H9 (cell line): Measurements from ENCODE around the gene AANAT. TPM values are rescaled to one million over a fixed set of nuclear protein-coding genes. Genes with fewer than 3 reads are reported as not detected.

Experiments used
- DNase-seq: peaks from one replicate; pipeline ENCODE4 v3.0.0-alpha.2; 2017
- H2AFZ ChIP-seq: one replicate; pipeline ENCODE4 v1.6.1; 2013; ENCODE audit warnings: mild to moderate bottlenecking, low read length, control low read depth, moderate library complexity
- H2AK5ac ChIP-seq: 2 replicates; pipeline ENCODE4 v1.6.1; 2013; ENCODE audit warnings: low read length, control low read depth, mixed read lengths; ENCODE audit not compliant: insufficient read length
- H2BK120ac ChIP-seq: one replicate; pipeline ENCODE4 v1.6.1; 2013; ENCODE audit warnings: low read depth, mild to moderate bottlenecking, low read length, control low read depth, inconsistent platforms; ENCODE audit not compliant: poor library complexity, severe bottlenecking
- H2BK12ac ChIP-seq: 2 replicates; pipeline ENCODE4 v1.6.1; 2013; ENCODE audit warnings: low read length, control low read depth, mixed read lengths, low read depth; ENCODE audit not compliant: insufficient read length
- H2BK15ac ChIP-seq: 2 replicates; pipeline ENCODE4 v1.6.1; 2013; ENCODE audit warnings: low read depth, low read length, control low read depth
- H2BK20ac ChIP-seq: one replicate; pipeline ENCODE4 v1.6.1; 2013; ENCODE audit warnings: low read depth, mild to moderate bottlenecking, low read length, control low read depth, inconsistent platforms; ENCODE audit not compliant: poor library complexity, severe bottlenecking
- H2BK5ac ChIP-seq: 2 replicates; pipeline ENCODE4 v1.6.1; 2013; ENCODE audit warnings: low read length, control low read depth, mixed read lengths; ENCODE audit not compliant: insufficient read length
- H3K14ac ChIP-seq: 2 replicates; pipeline ENCODE4 v1.6.1; 2013; ENCODE audit warnings: low read length, control low read depth; ENCODE audit not compliant: insufficient read depth
- H3K18ac ChIP-seq: 2 replicates; pipeline ENCODE4 v1.6.1; 2013; ENCODE audit warnings: low read depth, mild to moderate bottlenecking, mixed read lengths, low read length, control low read depth; ENCODE audit not compliant: insufficient read length
- H3K23ac ChIP-seq: 2 replicates; pipeline ENCODE4 v1.6.1; 2013; ENCODE audit warnings: low read length, control low read depth, mixed read lengths, low read depth; ENCODE audit not compliant: insufficient read length
- H3K23me2 ChIP-seq: 2 replicates; pipeline ENCODE4 v1.6.1; 2013; ENCODE audit warnings: low read depth, mild to moderate bottlenecking, mixed read lengths, low read length, control low read depth; ENCODE audit not compliant: insufficient read length, poor library complexity, severe bottlenecking
- H3K27ac ChIP-seq: 2 replicates; pipeline ENCODE4 v1.5.1; 2013; ENCODE audit warnings: low read length, control low read depth, mixed read lengths, low read depth; ENCODE audit not compliant: insufficient read length
- H3K27me3 ChIP-seq: 2 replicates; pipeline ENCODE4 v1.6.1; 2013; ENCODE audit warnings: low read length, control low read depth, inconsistent platforms; ENCODE audit not compliant: insufficient read depth
- H3K4ac ChIP-seq: 2 replicates; pipeline ENCODE4 v1.6.1; 2013; ENCODE audit warnings: low read depth, mild to moderate bottlenecking, control low read depth, inconsistent platforms, low read length, moderate library complexity
- H3K4me1 ChIP-seq: 2 replicates; pipeline ENCODE4 v1.6.1; 2013; ENCODE audit warnings: low read length, control low read depth, inconsistent platforms; ENCODE audit not compliant: insufficient read depth
- H3K4me2 ChIP-seq: 2 replicates; pipeline ENCODE4 v1.6.1; 2013; ENCODE audit warnings: low read length, control low read depth, mixed read lengths; ENCODE audit not compliant: insufficient read length, insufficient read depth
- H3K56ac ChIP-seq: 2 replicates; pipeline ENCODE4 v1.6.1; 2013; ENCODE audit warnings: low read depth, mild to moderate bottlenecking, mixed read lengths, low read length, control low read depth; ENCODE audit not compliant: insufficient read length
- H3K79me1 ChIP-seq: 2 replicates; pipeline ENCODE4 v1.6.1; 2013; ENCODE audit warnings: low read depth, mild to moderate bottlenecking, moderate library complexity, low read length, control low read depth, inconsistent platforms; ENCODE audit not compliant: insufficient read depth, poor library complexity, severe bottlenecking
- H3K79me2 ChIP-seq: 2 replicates; pipeline ENCODE4 v1.6.1; 2013; ENCODE audit warnings: low read length, control low read depth, inconsistent platforms; ENCODE audit not compliant: insufficient read depth
- H3K9ac ChIP-seq: 2 replicates; pipeline ENCODE4 v1.6.1; 2013; ENCODE audit warnings: low read length, control low read depth, mixed read lengths; ENCODE audit not compliant: insufficient read length; ENCODE audit errors: extremely low read depth
- H3K9me3 ChIP-seq: one replicate; pipeline ENCODE4 v1.6.1; 2013; ENCODE audit warnings: low read depth, low read length, inconsistent platforms; ENCODE audit not compliant: control insufficient read depth
- H3T11ph ChIP-seq: one replicate; pipeline ENCODE4 v1.6.1; 2013; ENCODE audit warnings: mild to moderate bottlenecking, low read length, control low read depth, inconsistent platforms
- H4K20me1 ChIP-seq: one replicate; pipeline ENCODE4 v1.6.1; 2013; ENCODE audit not compliant: control insufficient read depth, insufficient read length, insufficient read depth
- H4K5ac ChIP-seq: 2 replicates; pipeline ENCODE4 v1.6.1; 2013; ENCODE audit warnings: low read depth, mild to moderate bottlenecking, mixed read lengths, low read length, control low read depth; ENCODE audit not compliant: insufficient read length
- H4K8ac ChIP-seq: replicated peaks from 2 replicates; pipeline ENCODE4 v1.6.1; 2013; ENCODE audit warnings: low read length, control low read depth, mixed read lengths, low read depth; ENCODE audit not compliant: insufficient read length
- H4K91ac ChIP-seq: 2 replicates; pipeline ENCODE4 v1.6.1; 2013; ENCODE audit warnings: low read depth, mild to moderate bottlenecking, moderate library complexity, mixed read lengths, low read length, control low read depth; ENCODE audit not compliant: insufficient read length
- H3K27ac Mint-ChIP-seq, 3 experiments: 2 replicates in 2 of 3; 3 replicates in 1 of 3; pipeline ENCODE4 v1.8.0; 2020 to 2021; ENCODE audit warnings: mixed read lengths in 3 of 3, mild to moderate bottlenecking in 1 of 3, moderate library complexity in 1 of 3
- H3K27me3 Mint-ChIP-seq: 2 replicates; pipeline ENCODE4 v1.8.0; 2021; ENCODE audit warnings: low read depth, mild to moderate bottlenecking, moderate library complexity, mixed read lengths
- H3K36me3 Mint-ChIP-seq, 3 experiments: 2 replicates in 2 of 3; 3 replicates in 1 of 3; pipeline ENCODE4 v1.8.0; 2020 to 2021; ENCODE audit warnings: low read depth in 3 of 3, mixed read lengths in 3 of 3; ENCODE audit not compliant: insufficient read depth in 1 of 3
- H3K4me1 Mint-ChIP-seq, 2 experiments: 2 replicates each; pipeline ENCODE4 v1.8.0; 2020; ENCODE audit warnings: mixed read lengths in 2 of 2
- H3K4me3 Mint-ChIP-seq, 2 experiments: 2 replicates in 1 of 2; 3 replicates in 1 of 2; pipeline ENCODE4 v1.8.0; 2020 to 2021; ENCODE audit warnings: mild to moderate bottlenecking in 2 of 2, mixed read lengths in 2 of 2, moderate library complexity in 1 of 2
- H3K9me3 Mint-ChIP-seq, 2 experiments: 2 replicates in 1 of 2; 3 replicates in 1 of 2; pipeline ENCODE4 v1.8.0; 2020; ENCODE audit warnings: mild to moderate bottlenecking in 2 of 2, mixed read lengths in 2 of 2, moderate library complexity in 1 of 2
- CTCF ChIP-seq: fragments of 200-600 bp; sonication (generic); conservative IDR thresholded peaks from 3 replicates; pipeline ENCODE4 v1.8.0; 2021; ENCODE audit warnings: antibody characterized with exemption, mild to moderate bottlenecking
- WGBS: extraction: QIAGEN DNeasy Blood & Tissue Kit; methylation state at CpG from one replicate; pipeline ENCODE4 v1.1.7; 2013; ENCODE audit warnings: missing lambda C conversion rate, low lambda C conversion rate, mixed read lengths; ENCODE audit not compliant: insufficient read length; ENCODE audit errors: extremely low coverage; 5-methylcytosine and 5-hydroxymethylcytosine counted together
- total RNA-seq: library from RNA; stranded (reverse); gene quantifications from 2 replicates; pipeline ENCODE4 v1.2.1, GENCODE V29; 2021

The AANAT gene
- total RNA-seq, 1 experiment from 2014 or later = 0.55 TPM

GRCh38 chr17:76504117-76504516 is 36.7 kb downstream of the AANAT start:
- Histone ChIP-seq H3K9ac (no peak overlapping the region), H3K4me1 (peaks cover 3% of the 10 kb centered on the region; the same call in 1 of the 2 replicates), H2BK20ac (no peak overlapping the region), H2BK120ac (no peak overlapping the region), H3K79me1 (no peaks in the 10 kb centered on the region), H4K91ac (no peak overlapping the region), H2AK5ac (no peak overlapping the region), H3K79me2 (no peaks in the 10 kb centered on the region), H3K9me3 (no peaks in the 10 kb centered on the region), H2BK12ac (no peak overlapping the region), H3T11ph (no peak overlapping the region), H2BK5ac (no peak overlapping the region), H3K27me3 (no peaks in the 10 kb centered on the region), H3K56ac (no peak overlapping the region), H3K27ac (no peak overlapping the region), H3K23me2 (peaks cover 9% of the 10 kb centered on the region), H2BK15ac (no peak overlapping the region), H3K18ac (no peak overlapping the region), H4K5ac (no peak overlapping the region), H3K4me2 (no peak overlapping the region), H2AFZ (no peak overlapping the region), H3K4ac (no peak overlapping the region), H3K14ac (no peak overlapping the region), H3K23ac (no peak overlapping the region), H4K20me1 (no peaks in the 10 kb centered on the region), H4K8ac (no peak overlapping the region)
- no CpG with 5 or more reads among the region's 7 CpGs for WGBS
- Mint-ChIP-seq H3K27me3 (peaks cover 30% of the 10 kb centered on the region), H3K9me3 (no peaks in the 10 kb centered on the region; a peak in 2 of 5 replicates), H3K4me1 (peaks cover 29 to 45% of the 10 kb centered on the region in 2 experiments), H3K4me3 (no peak overlapping the region), H3K36me3 (no peaks in the 10 kb centered on the region), H3K27ac (peak overlapping the region; percentile 42 to 69 (median 52); a peak in 4 of 7 replicates)
- DNase-seq = peak; percentile 67
- peak; percentile 33; the same call in 1 of the 3 replicates for TF ChIP-seq CTCF
